Right atrium auricular region (tissue), 2 donors: Measurements from ENCODE around the gene EID2B. TPM values are rescaled to one million over a fixed set of nuclear protein-coding genes. Genes with fewer than 3 reads are reported as not detected.

ENCODE experiments used
- DNase-seq: peaks from one replicate; pipeline ENCODE4 v3.0.0-alpha.2; 2019; ENCODE audit warnings: low spot score
- H3K27ac ChIP-seq, 2 donors: fragments of 200-600 bp; sonication (generic); 1 replicate in 1 of 2; 2 replicates in 1 of 2; pipeline ENCODE4 v1.5.1; 2016 to 2019
- H3K27me3 ChIP-seq, 2 donors: fragments of 200-600 bp; sonication (generic); one replicate each; pipeline versions ENCODE4 v1.5.1 to v1.6.0; 2017 to 2019
- H3K36me3 ChIP-seq: fragments of 200-600 bp; sonication (generic); one replicate; pipeline ENCODE4 v1.5.1; 2016
- H3K4me1 ChIP-seq, 2 donors: fragments of 200-600 bp; sonication (generic); one replicate each; pipeline versions ENCODE4 v1.5.1 to v1.6.0; 2017 to 2019
- H3K4me3 ChIP-seq, 2 donors: fragments of 200-600 bp; sonication (generic); 1 replicate in 1 of 2; 2 replicates in 1 of 2; pipeline ENCODE4 v1.5.1; 2017 to 2019; ENCODE audit warnings: mild to moderate bottlenecking in 1 of 2, moderate library complexity in 1 of 2
- H3K9me3 ChIP-seq, 2 donors: fragments of 200-600 bp; sonication (generic); one replicate each; pipeline ENCODE4 v1.5.1; 2019
- CTCF ChIP-seq, 2 donors: fragments of 200-600 bp; sonication (generic); IDR thresholded peaks; one replicate each; pipeline ENCODE4 v1.5.1; 2019; ENCODE audit warnings: antibody characterized with exemption in 2 of 2
- total RNA-seq, 2 donors: library from RNA; depleted of rRNA; stranded (reverse); fragments of >200 nt; gene quantifications; one replicate each; pipeline ENCODE4 v1.1.0, GENCODE V29; 2016

EID2B gene
- total RNA-seq, 2 donors from 2014 or later = 2.1 to 2.3 TPM

DNA sequence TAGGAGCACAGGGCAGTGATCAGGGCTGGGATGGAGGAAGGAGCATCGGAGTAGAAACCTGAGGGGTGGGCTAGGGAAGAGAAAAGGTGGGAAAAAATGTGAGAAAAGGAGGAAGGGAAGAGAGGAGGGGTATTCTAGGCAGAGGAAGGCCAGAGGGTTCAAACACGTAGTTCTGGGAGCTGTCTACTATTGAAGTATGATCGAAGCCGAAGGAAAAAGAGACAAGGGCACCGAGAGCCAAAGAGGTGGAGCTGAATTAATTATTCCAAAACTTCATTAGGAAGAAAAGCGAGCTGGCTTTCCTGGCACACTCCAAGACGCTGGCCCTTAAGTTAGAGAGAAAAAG lies 26.1 kb downstream of the EID2B start:
- no peaks in the 10 kb centered on the region for H3K36me3 ChIP-seq
- DNase-seq = no peak
- peaks cover 0 to 9% of the 10 kb centered on the region in 2 donors for H3K4me1 ChIP-seq
- H3K4me3 ChIP-seq = peak overlapping the region in 1 of 2 donors; percentile 46
- no peak for TF ChIP-seq CTCF (IDR thresholded peaks at IDR 0.05)
- H3K9me3 ChIP-seq = no peaks in the 10 kb centered on the region
- H3K27ac ChIP-seq = no peak overlapping the region
- peaks cover 0 to 9% of the 10 kb centered on the region in 2 donors for H3K27me3 ChIP-seq

GRCh38 chr19:39502640-39503417 lies 29.8 kb downstream of the EID2B start:
- no peak for DNase-seq
- H3K27me3 ChIP-seq = peaks cover 4 to 14% of the 10 kb centered on the region in 2 donors

DNA sequence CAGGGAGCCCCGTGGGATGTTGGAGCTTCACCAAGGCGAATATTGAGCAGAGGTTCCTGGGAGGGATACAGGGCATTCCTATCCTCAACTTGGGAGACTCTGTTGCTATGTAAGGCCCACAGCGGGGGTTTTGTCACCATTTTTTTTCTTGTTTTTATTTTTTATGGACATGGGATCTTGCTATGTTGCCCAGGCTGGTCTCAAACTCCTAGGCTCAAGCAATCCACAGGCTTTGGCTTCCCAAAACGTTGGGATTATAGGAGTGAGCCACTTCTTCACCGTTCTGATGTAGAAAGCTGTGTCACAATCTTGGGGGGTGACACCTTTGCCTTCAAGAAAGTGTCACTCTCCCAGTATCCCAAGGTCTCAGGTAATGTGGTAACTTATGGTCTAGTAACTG lies 31.3 kb downstream of the EID2B start:
- Histone ChIP-seq H3K27me3 (peaks cover 4 to 10% of the 10 kb centered on the region in 2 donors), H3K27ac (no peak overlapping the region), H3K9me3 (no peaks in the 10 kb centered on the region), H3K4me1 (peaks cover 0 to 19% of the 10 kb centered on the region in 2 donors), H3K36me3 (no peaks in the 10 kb centered on the region), H3K4me3 (no peak overlapping the region)
- TF ChIP-seq CTCF (IDR thresholded peaks at IDR 0.05) = no peak
- no peak for DNase-seq

More at GRCh38 chr19:39502640-39503417, 29.8 kb downstream of the EID2B start:
- H3K4me1 ChIP-seq = peaks cover 0 to 24% of the 10 kb centered on the region in 2 donors
- no peak overlapping the region for H3K4me3 ChIP-seq
- H3K27ac ChIP-seq = no peak overlapping the region
- no peaks in the 10 kb centered on the region for H3K9me3 ChIP-seq
- peak; percentile 65 to 87 for TF ChIP-seq CTCF (IDR thresholded peaks at IDR 0.05)
- no peaks in the 10 kb centered on the region for H3K36me3 ChIP-seq

DNA sequence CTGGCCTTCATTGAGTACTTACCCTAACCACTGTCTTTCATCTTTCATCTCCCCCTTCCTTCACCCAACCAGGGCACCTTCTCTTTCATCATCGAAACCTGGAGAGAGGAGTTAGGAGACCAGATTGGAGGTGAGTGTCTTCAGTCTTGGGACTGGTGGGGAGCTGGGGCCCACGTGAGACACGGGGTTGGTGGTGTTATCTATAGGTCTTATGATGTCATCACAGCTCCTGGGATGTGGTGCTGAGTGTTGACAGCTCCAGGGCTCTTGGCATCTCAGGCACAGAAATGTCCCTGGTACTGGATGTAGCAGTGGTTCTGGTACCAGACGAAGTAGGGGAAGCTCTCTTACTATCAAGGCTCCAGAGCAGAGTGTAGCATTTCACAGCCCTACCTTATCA lies 32.1 kb downstream of the EID2B start:
- peaks cover 4 to 10% of the 10 kb centered on the region in 2 donors for H3K27me3 ChIP-seq
- no peak overlapping the region for H3K27ac ChIP-seq
- no peak overlapping the region for H3K4me3 ChIP-seq
- no peak for DNase-seq
- no peaks in the 10 kb centered on the region for H3K9me3 ChIP-seq
- H3K4me1 ChIP-seq = peaks cover 0 to 19% of the 10 kb centered on the region in 2 donors
- no peak for TF ChIP-seq CTCF (IDR thresholded peaks at IDR 0.05)
- no peaks in the 10 kb centered on the region for H3K36me3 ChIP-seq

DNA sequence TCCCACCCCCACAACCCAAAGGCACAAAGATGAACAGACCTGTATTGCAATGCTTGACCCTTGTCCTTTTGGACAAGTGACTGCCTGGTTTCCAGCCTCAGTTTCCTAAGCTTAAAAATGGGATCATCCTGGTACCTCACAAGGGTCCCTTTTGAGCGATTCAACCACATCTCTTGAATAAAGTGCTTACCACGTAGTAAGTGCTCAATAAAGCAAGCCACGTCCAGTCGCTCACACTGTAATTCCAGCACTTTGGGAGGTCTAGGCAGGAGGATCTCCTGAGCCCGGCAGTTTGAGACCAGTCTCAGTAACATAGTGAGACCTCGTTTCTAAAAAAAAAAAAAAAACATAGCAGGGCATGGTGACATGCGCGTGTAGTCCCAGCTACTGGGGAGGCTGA lies 32.7 kb downstream of the EID2B start:
- no peak overlapping the region for H3K27ac ChIP-seq
- TF ChIP-seq CTCF (IDR thresholded peaks at IDR 0.05) = no peak
- H3K36me3 ChIP-seq = no peaks in the 10 kb centered on the region
- H3K4me1 ChIP-seq = peaks cover 0 to 19% of the 10 kb centered on the region in 2 donors
- no peaks in the 10 kb centered on the region for H3K9me3 ChIP-seq
- H3K27me3 ChIP-seq = peaks cover 4 to 10% of the 10 kb centered on the region in 2 donors
- DNase-seq = no peak
- H3K4me3 ChIP-seq = no peak overlapping the region
